Vagina (tissue), 2 donors: Measurements from ENCODE around the gene TNFSF10. TPM values are rescaled to one million over a fixed set of nuclear protein-coding genes. Genes with fewer than 3 reads are reported as not detected.

Experiments used
- DNase-seq, 2 donors: peaks; one replicate each; pipeline ENCODE4 v3.0.0-alpha.2; 2017; ENCODE audit errors: extremely low spot score in 2 of 2
- H3K27ac ChIP-seq: fragments of 200-600 bp; sonication (generic); one replicate; pipeline ENCODE4 v1.5.1; 2019
- H3K27me3 ChIP-seq: fragments of 200-600 bp; sonication (generic); one replicate; pipeline ENCODE4 v1.5.1; 2019
- H3K36me3 ChIP-seq, 2 donors: fragments of 200-600 bp; sonication (generic); one replicate each; pipeline ENCODE4 v1.5.1; 2017 to 2019
- H3K4me1 ChIP-seq: fragments of 200-600 bp; sonication (generic); one replicate; pipeline ENCODE4 v1.5.1; 2019
- H3K4me3 ChIP-seq, 2 donors: fragments of 200-600 bp; sonication (generic); 1 replicate in 1 of 2; 2 replicates in 1 of 2; pipeline ENCODE4 v1.5.1; 2016 to 2019
- H3K9me3 ChIP-seq: fragments of 200-600 bp; sonication (generic); one replicate; pipeline ENCODE4 v1.5.1; 2019
- POLR2A ChIP-seq, 2 donors: fragments of 450-650 bp; IDR thresholded peaks; one replicate each; pipeline ENCODE4 v1.6.1; 2017; ENCODE audit warnings: antibody characterized with exemption in 2 of 2, mild to moderate bottlenecking in 2 of 2, moderate library complexity in 2 of 2
- POLR2AphosphoS5 ChIP-seq, 2 donors: sonication (generic); formaldehyde crosslinking; IDR thresholded peaks; one replicate each; pipeline ENCODE4 v1.9.0; 2017; ENCODE audit warnings: antibody characterized with exemption in 2 of 2, mild to moderate bottlenecking in 2 of 2, low read depth in 1 of 2; ENCODE audit not compliant: insufficient read depth in 1 of 2
- intact Hi-C: fragments of 100-400 bp; cut with DNase I; formaldehyde crosslinking; loops from one replicate; pipeline ENCODE4 v1.15.1; 2023
- total RNA-seq: library from RNA; depleted of rRNA; stranded (reverse); fragments of >200 nt; gene quantifications from one replicate; pipeline ENCODE4 v1.2.3, GENCODE V29; 2016
- TF ChIP-seq, protein P1 (sequence below), 3 experiments: fragments of 450-650 bp in 2 of 3; fragments of 200-600 bp in 1 of 3; sonication (generic) in 1 of 3; IDR thresholded peaks; one replicate each; pipeline ENCODE4 v1.5.1; 2017 to 2019; ENCODE audit warnings: antibody characterized with exemption in 3 of 3, mild to moderate bottlenecking in 2 of 3, moderate library complexity in 2 of 3

The TNFSF10 gene
- total RNA-seq, 1 donor from 2014 or later = 92.8 TPM

DNA sequence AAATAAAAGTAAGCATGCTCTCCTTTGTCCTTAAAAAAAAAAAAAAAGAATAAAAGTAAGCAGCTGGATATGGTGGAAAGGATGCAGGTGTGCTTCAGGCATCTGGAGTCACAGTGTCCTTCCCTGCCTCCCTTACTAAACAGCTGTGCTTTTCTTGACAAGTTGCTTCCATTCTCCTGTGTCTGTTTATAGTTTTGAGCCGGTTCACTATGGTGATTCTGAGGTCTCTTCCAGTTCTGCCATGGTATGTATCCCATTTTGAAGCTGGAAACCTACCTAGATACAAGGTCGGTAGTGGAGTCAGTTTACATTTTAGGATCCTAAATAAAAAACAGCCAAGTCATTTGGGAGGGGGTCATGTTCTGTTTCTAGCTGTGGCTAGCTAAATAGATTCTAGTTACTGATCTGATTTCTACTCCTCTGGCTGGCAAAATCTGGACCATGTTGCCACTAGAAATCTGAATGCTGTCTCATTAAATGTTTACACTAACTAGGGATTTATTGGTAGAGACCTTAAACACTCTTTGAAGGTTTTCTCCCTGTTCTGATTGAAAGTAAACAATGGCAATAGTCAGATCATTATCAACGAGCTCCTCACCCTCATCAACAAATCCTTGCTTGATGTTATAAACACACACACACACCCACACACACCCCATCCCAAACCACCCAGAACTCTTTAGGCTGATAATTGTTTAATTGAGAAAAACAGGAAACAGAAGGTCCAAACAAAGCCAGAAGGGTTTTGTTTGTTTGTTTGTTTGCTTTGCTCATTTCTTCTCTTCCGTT is 7.9 kb downstream of the TNFSF10 start:
- Histone ChIP-seq H3K36me3 (peaks cover 0 to 33% of the 10 kb centered on the region in 2 donors), H3K27me3 (no peaks in the 10 kb centered on the region), H3K4me1 (peaks cover 75% of the 10 kb centered on the region), H3K27ac (peak overlapping the region; percentile 75), H3K4me3 (no peak overlapping the region), H3K9me3 (no peaks in the 10 kb centered on the region)
- no peak for TF ChIP-seq POLR2A (IDR thresholded peaks at IDR 0.05)
- no peak for TF ChIP-seq POLR2AphosphoS5 (IDR thresholded peaks at IDR 0.05; ENCODE audit: insufficient read depth in 1 of 2, low read depth in 1 of 2)
- TF ChIP-seq, protein P1, sequence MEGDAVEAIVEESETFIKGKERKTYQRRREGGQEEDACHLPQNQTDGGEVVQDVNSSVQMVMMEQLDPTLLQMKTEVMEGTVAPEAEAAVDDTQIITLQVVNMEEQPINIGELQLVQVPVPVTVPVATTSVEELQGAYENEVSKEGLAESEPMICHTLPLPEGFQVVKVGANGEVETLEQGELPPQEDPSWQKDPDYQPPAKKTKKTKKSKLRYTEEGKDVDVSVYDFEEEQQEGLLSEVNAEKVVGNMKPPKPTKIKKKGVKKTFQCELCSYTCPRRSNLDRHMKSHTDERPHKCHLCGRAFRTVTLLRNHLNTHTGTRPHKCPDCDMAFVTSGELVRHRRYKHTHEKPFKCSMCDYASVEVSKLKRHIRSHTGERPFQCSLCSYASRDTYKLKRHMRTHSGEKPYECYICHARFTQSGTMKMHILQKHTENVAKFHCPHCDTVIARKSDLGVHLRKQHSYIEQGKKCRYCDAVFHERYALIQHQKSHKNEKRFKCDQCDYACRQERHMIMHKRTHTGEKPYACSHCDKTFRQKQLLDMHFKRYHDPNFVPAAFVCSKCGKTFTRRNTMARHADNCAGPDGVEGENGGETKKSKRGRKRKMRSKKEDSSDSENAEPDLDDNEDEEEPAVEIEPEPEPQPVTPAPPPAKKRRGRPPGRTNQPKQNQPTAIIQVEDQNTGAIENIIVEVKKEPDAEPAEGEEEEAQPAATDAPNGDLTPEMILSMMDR (IDR thresholded peaks at IDR 0.05) = no peak
- intact Hi-C loops = loop anchor here (10.0 kb wide), 1 partner anchor 79 kb away; no protein-coding TSS in a partner anchor
- DNase-seq = no peak

DNA sequence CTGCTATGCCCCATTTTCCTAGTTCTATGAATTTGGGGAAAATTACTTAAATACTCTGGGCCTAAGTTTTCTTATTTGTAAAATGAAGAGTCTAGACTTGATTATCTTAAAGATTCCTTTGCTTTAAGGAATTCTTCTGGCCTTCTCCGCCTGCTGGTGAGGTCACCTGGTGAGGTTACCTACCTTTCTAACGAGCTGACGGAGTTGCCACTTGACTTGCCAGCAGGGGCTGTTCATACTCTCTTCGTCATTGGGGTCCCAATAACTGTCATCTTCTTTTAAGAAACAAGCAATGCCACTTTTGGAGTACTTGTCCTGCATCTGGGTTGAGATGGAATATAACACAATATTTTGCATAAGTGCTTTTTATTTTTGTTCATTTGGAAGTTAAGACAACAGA is 8.6 kb downstream of the TNFSF10 start:
- no peaks in the 10 kb centered on the region for H3K9me3 ChIP-seq
- intact Hi-C loops = loop anchor here (10.0 kb wide), 1 partner anchor 80 kb away; no protein-coding TSS in a partner anchor
- peaks cover 0 to 35% of the 10 kb centered on the region in 2 donors for H3K36me3 ChIP-seq
- H3K4me1 ChIP-seq = peaks cover 68% of the 10 kb centered on the region
- TF ChIP-seq POLR2AphosphoS5 (IDR thresholded peaks at IDR 0.05; ENCODE audit: insufficient read depth in 1 of 2, low read depth in 1 of 2) (no peak), POLR2A (IDR thresholded peaks at IDR 0.05) (no peak)
- TF ChIP-seq, protein P1 (IDR thresholded peaks at IDR 0.05) = no peak
- no peak for DNase-seq
- H3K27me3 ChIP-seq = no peaks in the 10 kb centered on the region
- peak overlapping the region; percentile 75 for H3K27ac ChIP-seq
- H3K4me3 ChIP-seq = no peak overlapping the region

DNA sequence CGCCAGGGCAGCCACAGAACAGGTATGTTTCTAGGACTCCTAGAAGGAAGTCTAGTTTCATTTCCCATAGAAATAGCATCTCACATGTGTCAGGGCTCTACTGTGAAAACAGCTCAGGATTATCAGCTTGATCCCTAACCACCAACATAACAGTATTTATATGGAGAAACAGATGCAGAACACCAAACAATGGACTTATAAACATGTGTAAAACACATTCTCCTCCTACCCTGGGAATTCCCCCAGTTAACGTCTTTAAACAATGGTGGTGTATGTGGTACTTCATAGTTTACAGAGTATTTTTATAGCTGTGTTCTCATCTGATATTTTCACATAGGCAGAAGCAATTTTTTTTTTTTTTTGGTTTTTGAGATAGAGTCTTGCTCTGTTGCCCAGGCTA is 9.7 kb downstream of the TNFSF10 start:
- Histone ChIP-seq H3K27me3 (no peaks in the 10 kb centered on the region), H3K9me3 (no peaks in the 10 kb centered on the region), H3K36me3 (peaks cover 0 to 44% of the 10 kb centered on the region in 2 donors), H3K4me3 (no peak overlapping the region), H3K4me1 (peaks cover 56% of the 10 kb centered on the region), H3K27ac (peak overlapping the region; percentile 45)
- intact Hi-C loops = loop anchor here (10.0 kb wide), 1 partner anchor 81 kb away; no protein-coding TSS in a partner anchor
- no peak for DNase-seq
- TF ChIP-seq, protein P1 (IDR thresholded peaks at IDR 0.05) = no peak
- no peak for TF ChIP-seq POLR2A (IDR thresholded peaks at IDR 0.05)

DNA sequence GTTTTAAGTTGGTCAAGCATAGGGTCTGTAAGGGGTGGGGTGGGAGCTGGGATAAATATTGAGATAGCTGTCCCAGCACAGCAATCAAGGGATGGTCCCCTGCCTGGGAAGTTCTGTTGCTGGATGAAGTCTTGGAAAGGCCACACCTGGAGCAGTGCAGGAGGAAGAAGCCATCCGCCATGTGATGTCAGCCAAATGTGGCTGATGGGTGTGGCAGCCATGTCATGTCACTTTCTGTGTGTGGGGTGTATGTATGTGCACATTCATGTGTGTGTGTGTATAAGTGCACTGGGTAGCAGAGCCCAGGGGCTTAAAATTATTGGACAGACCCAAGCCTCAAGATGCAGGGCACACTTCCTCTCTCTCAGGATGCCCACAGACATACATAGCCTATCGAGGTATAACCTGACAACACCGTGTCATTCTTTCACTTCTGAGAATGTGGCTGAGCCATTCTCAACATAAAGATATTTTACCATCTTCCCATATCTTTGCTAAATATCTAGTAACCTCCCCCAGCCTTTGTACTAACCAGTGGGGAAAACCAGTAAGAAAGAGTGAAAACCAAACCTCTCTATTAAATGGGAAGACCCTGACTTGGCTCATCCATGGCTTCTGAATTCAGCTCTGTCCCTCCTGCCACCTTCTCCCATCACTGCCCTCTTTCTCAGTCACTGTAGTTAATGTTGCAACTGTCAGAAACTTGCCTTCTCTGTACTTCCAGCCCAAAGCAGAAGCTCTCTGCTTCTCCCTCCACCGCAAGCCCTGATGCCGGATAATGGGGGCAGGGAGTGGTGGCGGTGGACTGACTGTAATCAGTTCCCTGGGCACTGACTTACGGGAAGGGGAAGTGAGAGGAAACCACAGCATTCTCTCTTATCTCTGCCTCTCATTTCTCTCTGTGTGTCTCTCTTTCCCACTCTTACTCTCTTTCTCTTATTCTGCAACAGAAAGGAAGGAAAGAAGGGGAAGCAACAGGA is 11.2 kb downstream of the TNFSF10 start:
- no peak for DNase-seq
- H3K4me1 ChIP-seq = peaks cover 42% of the 10 kb centered on the region
- intact Hi-C loops = loop anchor here (10.0 kb wide), 1 partner anchor 83 kb away; no protein-coding TSS in a partner anchor
- peaks cover 0 to 52% of the 10 kb centered on the region in 2 donors for H3K36me3 ChIP-seq
- H3K9me3 ChIP-seq = no peaks in the 10 kb centered on the region
- H3K27me3 ChIP-seq = no peaks in the 10 kb centered on the region
- TF ChIP-seq POLR2A (IDR thresholded peaks at IDR 0.05) (no peak), POLR2AphosphoS5 (IDR thresholded peaks at IDR 0.05; ENCODE audit: insufficient read depth in 1 of 2, low read depth in 1 of 2) (no peak)
- TF ChIP-seq, protein P1 (IDR thresholded peaks at IDR 0.05) = no peak
- no peak overlapping the region for H3K4me3 ChIP-seq
- no peak overlapping the region for H3K27ac ChIP-seq
